Neural progenitor cell (in vitro differentiated cells): ENCODE data around the gene MIEF2. TPM values are rescaled to one million over a fixed set of nuclear protein-coding genes. Genes with fewer than 3 reads are reported as not detected.

Experiments
- DNase-seq: peaks from one replicate; pipeline ENCODE4 v3.0.0-alpha.2; 2016; ENCODE audit warnings: low spot score
- H2AFZ ChIP-seq: fragments of 200-600 bp; sonication (generic); replicated peaks from 2 replicates; pipeline ENCODE4 v1.6.1; 2016; ENCODE audit warnings: antibody characterized with exemption
- H3F3A ChIP-seq: fragments of 200-600 bp; sonication (generic); 2 replicates; pipeline ENCODE4 v1.6.1; 2016; ENCODE audit warnings: antibody characterized with exemption, low read depth
- H3K27ac ChIP-seq: fragments of 200-600 bp; sonication (generic); 2 replicates; pipeline ENCODE4 v1.5.1; 2016; ENCODE audit warnings: mild to moderate bottlenecking
- H3K27me3 ChIP-seq: fragments of 200-600 bp; sonication (generic); 2 replicates; pipeline ENCODE4 v1.6.1; 2016; ENCODE audit warnings: mild to moderate bottlenecking, moderate library complexity
- H3K36me3 ChIP-seq: fragments of 200-600 bp; sonication (generic); 2 replicates; pipeline ENCODE4 v1.5.1; 2016
- H3K4me1 ChIP-seq: fragments of 200-600 bp; sonication (generic); 2 replicates; pipeline ENCODE4 v1.6.1; 2016; ENCODE audit warnings: mixed run types
- H3K4me2 ChIP-seq: fragments of 200-600 bp; sonication (generic); 2 replicates; pipeline ENCODE4 v1.6.1; 2016
- H3K4me3 ChIP-seq: fragments of 200-600 bp; sonication (generic); 2 replicates; pipeline ENCODE4 v1.5.1; 2016
- H3K79me2 ChIP-seq: fragments of 200-600 bp; sonication (generic); 2 replicates; pipeline ENCODE4 v1.6.1; 2016; ENCODE audit warnings: low read depth
- H3K9ac ChIP-seq: fragments of 200-600 bp; sonication (generic); 2 replicates; pipeline ENCODE4 v1.6.1; 2016
- H3K9me3 ChIP-seq: fragments of 200-600 bp; sonication (generic); 2 replicates; pipeline ENCODE4 v1.5.1; 2016; ENCODE audit warnings: low read depth
- H4K20me1 ChIP-seq: fragments of 200-600 bp; sonication (generic); 2 replicates; pipeline ENCODE4 v1.6.1; 2016; ENCODE audit warnings: low read depth
- H3K27ac Mint-ChIP-seq: 3 replicates; pipeline ENCODE4 v1.8.0; 2021; ENCODE audit warnings: mixed read lengths
- H3K27me3 Mint-ChIP-seq: 2 replicates; pipeline ENCODE4 v1.8.0; 2022; ENCODE audit warnings: low read depth, mild to moderate bottlenecking, inconsistent platforms, moderate library complexity, mixed read lengths; ENCODE audit not compliant: insufficient read depth
- H3K36me3 Mint-ChIP-seq: 3 replicates; pipeline ENCODE4 v1.8.0; 2021; ENCODE audit warnings: mixed read lengths
- H3K4me1 Mint-ChIP-seq: 3 replicates; pipeline ENCODE4 v1.8.0; 2021; ENCODE audit warnings: mixed read lengths
- H3K4me3 Mint-ChIP-seq: 3 replicates; pipeline ENCODE4 v1.8.0; 2021; ENCODE audit warnings: mild to moderate bottlenecking, moderate library complexity, mixed read lengths
- H3K9me3 Mint-ChIP-seq: 3 replicates; pipeline ENCODE4 v1.8.0; 2020; ENCODE audit warnings: mixed read lengths
- CTCF ChIP-seq: fragments of 200-600 bp; sonication (generic); IDR thresholded peaks from 2 replicates; pipeline ENCODE4 v1.5.1; 2017; ENCODE audit warnings: antibody characterized with exemption, mild to moderate bottlenecking
- EZH2 ChIP-seq: fragments of 200-600 bp; sonication (generic); IDR thresholded peaks from 2 replicates; pipeline ENCODE4 v1.6.1; 2017; ENCODE audit warnings: antibody characterized with exemption, mild to moderate bottlenecking, moderate library complexity
- EZH2phosphoT487 ChIP-seq: fragments of 200-600 bp; sonication (generic); IDR thresholded peaks from 2 replicates; pipeline ENCODE4 v1.6.1; 2017; ENCODE audit warnings: antibody characterized with exemption
- total RNA-seq: library from RNA; depleted of rRNA; stranded (reverse); fragments of >200 nt; gene quantifications from 2 replicates; pipeline ENCODE4 v1.2.3, GENCODE V29; 2015; ENCODE audit warnings: low replicate concordance

The MIEF2 gene
- total RNA-seq, 1 donor from 2014 or later = 8.1 TPM

GRCh38 chr17:18238299-18238698 is 22.2 kb upstream of the MIEF2 start:
- Histone ChIP-seq H3K4me3 (no peak overlapping the region), H3K9ac (no peak overlapping the region), H3F3A (no peaks in the 10 kb centered on the region), H3K36me3 (no peaks in the 10 kb centered on the region), H3K27ac (no peak overlapping the region), H2AFZ (no peak overlapping the region), H3K4me2 (no peak overlapping the region), H3K4me1 (no peaks in the 10 kb centered on the region), H4K20me1 (peaks cover 15% of the 10 kb centered on the region), H3K79me2 (peaks cover 5% of the 10 kb centered on the region), H3K27me3 (no peaks in the 10 kb centered on the region), H3K9me3 (no peaks in the 10 kb centered on the region)
- DNase-seq = no peak
- no peaks in the 10 kb centered on the region for H3K9me3 Mint-ChIP-seq
- H3K4me1 Mint-ChIP-seq = no peaks in the 10 kb centered on the region
- no peak overlapping the region for H3K27ac Mint-ChIP-seq
- H3K4me3 Mint-ChIP-seq = no peak overlapping the region
- TF ChIP-seq EZH2 (no peak), CTCF (no peak), EZH2phosphoT487 (no peak)
- H3K27me3 Mint-ChIP-seq = no peaks in the 10 kb centered on the region
- peaks cover 34% of the 10 kb centered on the region for H3K36me3 Mint-ChIP-seq

- H3F3A ChIP-seq = peaks cover 5% of the 10 kb centered on the region
- no peaks in the 10 kb centered on the region for H3K9me3 Mint-ChIP-seq
- H3K4me1 Mint-ChIP-seq = peaks cover 1% of the 10 kb centered on the region
- no peak overlapping the region for H3K9ac ChIP-seq
- H2AFZ ChIP-seq = no peak overlapping the region
- H3K4me1 ChIP-seq = no peaks in the 10 kb centered on the region
- H3K36me3 Mint-ChIP-seq = peaks cover 28% of the 10 kb centered on the region
- H3K36me3 ChIP-seq = no peaks in the 10 kb centered on the region
- peaks cover 14% of the 10 kb centered on the region for H4K20me1 ChIP-seq
- H3K4me2 ChIP-seq = no peak overlapping the region
- H3K27ac Mint-ChIP-seq = no peak overlapping the region
- no peak overlapping the region for H3K4me3 Mint-ChIP-seq
- H3K27ac ChIP-seq = no peak overlapping the region
- H3K79me2 ChIP-seq = no peaks in the 10 kb centered on the region
- peaks cover 3% of the 10 kb centered on the region for H3K27me3 Mint-ChIP-seq
- no peak for DNase-seq
- no peaks in the 10 kb centered on the region for H3K9me3 ChIP-seq
- TF ChIP-seq CTCF (no peak), EZH2 (no peak), EZH2phosphoT487 (no peak)
- H3K27me3 ChIP-seq = no peaks in the 10 kb centered on the region
- H3K4me3 ChIP-seq = no peak overlapping the region
Measured at GRCh38 chr17:18240449-18240848, 20.0 kb upstream of the MIEF2 start.

- DNase-seq = no peak
- Histone ChIP-seq H3K36me3 (no peaks in the 10 kb centered on the region), H3K4me2 (no peak overlapping the region), H3K4me3 (no peak overlapping the region), H3K9me3 (no peaks in the 10 kb centered on the region), H3K4me1 (no peaks in the 10 kb centered on the region), H3K79me2 (no peaks in the 10 kb centered on the region), H2AFZ (no peak overlapping the region), H3F3A (peaks cover 6% of the 10 kb centered on the region), H3K27me3 (no peaks in the 10 kb centered on the region), H4K20me1 (peaks cover 21% of the 10 kb centered on the region), H3K9ac (no peak overlapping the region), H3K27ac (no peak overlapping the region)
- Mint-ChIP-seq H3K27me3 (peaks cover 4% of the 10 kb centered on the region), H3K4me1 (peaks cover 2% of the 10 kb centered on the region), H3K27ac (no peak overlapping the region), H3K4me3 (no peak overlapping the region), H3K9me3 (no peaks in the 10 kb centered on the region), H3K36me3 (peaks cover 25% of the 10 kb centered on the region)
- TF ChIP-seq EZH2 (no peak), EZH2phosphoT487 (no peak), CTCF (no peak)
Measured at GRCh38 chr17:18241229-18241871, 19.1 kb upstream of the MIEF2 start.
